Sigmoid colon (tissue), 4 donors: ENCODE data around the gene KDM6A.

Experiments
- CTCF ChIP-seq, 4 experiments: fragments of 450-650 bp in 3 of 4; fragments of 200-600 bp in 1 of 4; IDR thresholded peaks; one replicate each; pipeline ENCODE4 v1.5.1; 2016 to 2019; ENCODE audit warnings: antibody characterized with exemption in 4 of 4, mild to moderate bottlenecking in 3 of 4, moderate library complexity in 2 of 4
- EP300 ChIP-seq, 4 donors: sonication (generic); formaldehyde crosslinking; IDR thresholded peaks; one replicate each; pipeline ENCODE4 v1.6.1; 2017; ENCODE audit warnings: antibody characterized with exemption in 4 of 4
- POLR2A ChIP-seq, 2 donors: fragments of 450-650 bp; IDR thresholded peaks; one replicate each; pipeline ENCODE4 v1.6.1; 2016; ENCODE audit warnings: antibody characterized with exemption in 2 of 2, mild to moderate bottlenecking in 2 of 2, moderate library complexity in 2 of 2
- POLR2AphosphoS5 ChIP-seq, 4 donors: sonication (generic); formaldehyde crosslinking; IDR thresholded peaks; one replicate each; pipeline ENCODE4 v1.6.1; 2017; ENCODE audit warnings: antibody characterized with exemption in 4 of 4

- no peak for TF ChIP-seq CTCF (IDR thresholded peaks at IDR 0.05)
- TF ChIP-seq POLR2A (IDR thresholded peaks at IDR 0.05), result no peak
- TF ChIP-seq POLR2AphosphoS5 (IDR thresholded peaks at IDR 0.05), result no peak
- no peak for TF ChIP-seq EP300 (IDR thresholded peaks at IDR 0.05)
These were observed 253.2 kb downstream of the KDM6A start for GRCh38 chrX:45126158-45126557.
